Activated T-helper 2 cell treated with anti-CD3 and anti-CD28 coated beads, Interferon-gamma antibody, Interleukin-2, Interleukin-4, amounts not matched to agents 10 μg/mL and 5 μg/mL and 100 μg/mL, durations not matched to agents 14 hours and 24 hours and 36 hours (primary cell): ENCODE data around the gene USP44. TPM values are rescaled to one million over a fixed set of nuclear protein-coding genes. Genes with fewer than 3 reads are reported as not detected.
A peak's percentile ranks its signal among the peaks of the same experiment; 100 is the strongest.

Source experiments
- DNase-seq: peaks from one replicate; pipeline ENCODE4 v3.0.0; 2021; ENCODE audit warnings: low spot score
- H3K27ac Mint-ChIP-seq: one replicate; pipeline ENCODE4 v1.8.0; 2021; ENCODE audit warnings: mixed read lengths
- H3K27me3 Mint-ChIP-seq: one replicate; pipeline ENCODE4 v1.8.0; 2021; ENCODE audit warnings: low read depth, mixed read lengths
- H3K36me3 Mint-ChIP-seq: one replicate; pipeline ENCODE4 v1.8.0; 2021; ENCODE audit warnings: low read depth, mixed read lengths
- H3K4me1 Mint-ChIP-seq: one replicate; pipeline ENCODE4 v1.8.0; 2021; ENCODE audit warnings: low read depth, mixed read lengths
- H3K4me3 Mint-ChIP-seq: one replicate; pipeline ENCODE4 v1.8.0; 2021; ENCODE audit warnings: low read depth, mild to moderate bottlenecking, moderate library complexity, mixed read lengths
- H3K9me3 Mint-ChIP-seq: one replicate; pipeline ENCODE4 v1.8.0; 2021; ENCODE audit warnings: mixed read lengths
- intact Hi-C: fragments of 100-400 bp; cut with micrococcal nuclease; formaldehyde crosslinking; loops from one replicate; pipeline ENCODE4 v1.15.1; 2023
- total RNA-seq: library from RNA; stranded (reverse); gene quantifications from 2 replicates; pipeline ENCODE4 v1.2.3, GENCODE V29; 2022

Gene USP44
- total RNA-seq, result 4.3 and 5.7 TPM in 2 replicates

- Mint-ChIP-seq H3K27ac (peak within 1 kb of the TSS; percentile 75), H3K4me1 (peaks cover 47% of the 10 kb centered on the region), H3K9me3 (peaks cover 8% of the 10 kb centered on the region), H3K4me3 (peak within 1 kb of the TSS; percentile 74), H3K36me3 (peaks cover 7% of the 10 kb centered on the region), H3K27me3 (peaks cover 15% of the 10 kb centered on the region)
- intact Hi-C loops, result loop anchor here (5.0 kb wide), 1 partner anchor 334 kb away; the partner anchor contains the start of genes FGD6 and VEZT
- DNase-seq, result no peak
These were observed at the start of gene USP44 for GRCh38 chr12:95551305-95551704. Gene USP44 (minus strand): TSS chr12:95551476. CDS start chr12:95534256, 17,220 bp downstream.

GRCh38 chr12:95600567-95600966 lies 49.3 kb upstream of the USP44 start:
- peaks cover 1% of the 10 kb centered on the region for H3K27me3 Mint-ChIP-seq
- no peak for DNase-seq
- H3K4me3 Mint-ChIP-seq, result no peak overlapping the region
- H3K27ac Mint-ChIP-seq, result no peak overlapping the region
- H3K9me3 Mint-ChIP-seq, result no peaks in the 10 kb centered on the region
- intact Hi-C loops, result no loop called here
- H3K4me1 Mint-ChIP-seq, result no peaks in the 10 kb centered on the region
- H3K36me3 Mint-ChIP-seq, result no peaks in the 10 kb centered on the region

- intact Hi-C loops, result no loop called here
- Mint-ChIP-seq H3K9me3 (no peaks in the 10 kb centered on the region), H3K4me3 (no peak overlapping the region), H3K27me3 (peaks cover 1% of the 10 kb centered on the region), H3K4me1 (no peaks in the 10 kb centered on the region), H3K27ac (no peak overlapping the region), H3K36me3 (no peaks in the 10 kb centered on the region)
- no peak for DNase-seq
These were observed 48.6 kb upstream of the USP44 start for GRCh38 chr12:95599880-95600279.

- Mint-ChIP-seq H3K9me3 (no peaks in the 10 kb centered on the region), H3K27ac (no peak overlapping the region), H3K4me3 (no peak overlapping the region), H3K27me3 (peaks cover 5% of the 10 kb centered on the region), H3K36me3 (no peaks in the 10 kb centered on the region), H3K4me1 (no peaks in the 10 kb centered on the region)
- intact Hi-C loops, result no loop called here
- no peak for DNase-seq
These were observed 42.9 kb upstream of the USP44 start for GRCh38 chr12:95594136-95594535.

- intact Hi-C loops, result no loop called here
- Mint-ChIP-seq H3K9me3 (no peaks in the 10 kb centered on the region), H3K4me3 (no peak overlapping the region), H3K4me1 (no peaks in the 10 kb centered on the region), H3K27ac (no peak overlapping the region), H3K36me3 (no peaks in the 10 kb centered on the region), H3K27me3 (peaks cover 5% of the 10 kb centered on the region)
- DNase-seq, result no peak
These were observed 42.1 kb upstream of the USP44 start for GRCh38 chr12:95593266-95593871.

GRCh38 chr12:95591731-95592130 lies 40.5 kb upstream of the USP44 start:
- Mint-ChIP-seq H3K4me3 (no peak overlapping the region), H3K27ac (no peak overlapping the region), H3K27me3 (peaks cover 7% of the 10 kb centered on the region), H3K4me1 (no peaks in the 10 kb centered on the region), H3K36me3 (no peaks in the 10 kb centered on the region), H3K9me3 (no peaks in the 10 kb centered on the region)
- intact Hi-C loops, result no loop called here
- DNase-seq, result no peak

- Mint-ChIP-seq H3K27me3 (peaks cover 7% of the 10 kb centered on the region), H3K4me1 (no peaks in the 10 kb centered on the region), H3K27ac (no peak overlapping the region), H3K36me3 (no peaks in the 10 kb centered on the region), H3K4me3 (no peak overlapping the region), H3K9me3 (no peaks in the 10 kb centered on the region)
- no peak for DNase-seq
- intact Hi-C loops, result no loop called here
These were observed 39.5 kb upstream of the USP44 start for GRCh38 chr12:95590775-95591174.

- Mint-ChIP-seq H3K4me1 (no peaks in the 10 kb centered on the region), H3K27me3 (peaks cover 5% of the 10 kb centered on the region), H3K36me3 (no peaks in the 10 kb centered on the region), H3K4me3 (no peak overlapping the region), H3K27ac (no peak overlapping the region), H3K9me3 (no peaks in the 10 kb centered on the region)
- no peak for DNase-seq
- intact Hi-C loops, result no loop called here
These were observed 32.7 kb upstream of the USP44 start for GRCh38 chr12:95583933-95584332.

GRCh38 chr12:95582230-95583058 lies 31.2 kb upstream of the USP44 start:
- H3K9me3 Mint-ChIP-seq, result no peaks in the 10 kb centered on the region
- DNase-seq, result no peak
- intact Hi-C loops, result no loop called here
- no peak overlapping the region for H3K27ac Mint-ChIP-seq
- H3K4me1 Mint-ChIP-seq, result no peaks in the 10 kb centered on the region
- peaks cover 4% of the 10 kb centered on the region for H3K27me3 Mint-ChIP-seq
- H3K4me3 Mint-ChIP-seq, result no peak overlapping the region
- H3K36me3 Mint-ChIP-seq, result no peaks in the 10 kb centered on the region

- intact Hi-C loops, result no loop called here
- Mint-ChIP-seq H3K27me3 (peaks cover 16% of the 10 kb centered on the region), H3K36me3 (no peaks in the 10 kb centered on the region), H3K4me3 (no peak overlapping the region), H3K9me3 (no peaks in the 10 kb centered on the region), H3K27ac (no peak overlapping the region), H3K4me1 (no peaks in the 10 kb centered on the region)
- DNase-seq, result no peak
These were observed 26.5 kb upstream of the USP44 start for GRCh38 chr12:95577820-95578219.

- intact Hi-C loops, result no loop called here
- Mint-ChIP-seq H3K9me3 (no peaks in the 10 kb centered on the region), H3K27ac (no peak overlapping the region), H3K4me3 (no peak overlapping the region), H3K27me3 (peaks cover 16% of the 10 kb centered on the region), H3K36me3 (no peaks in the 10 kb centered on the region), H3K4me1 (peaks cover 2% of the 10 kb centered on the region)
- no peak for DNase-seq
These were observed 23.6 kb upstream of the USP44 start for GRCh38 chr12:95574799-95575452.

GRCh38 chr12:95573951-95574576 lies 22.8 kb upstream of the USP44 start:
- DNase-seq, result no peak
- Mint-ChIP-seq H3K36me3 (no peaks in the 10 kb centered on the region), H3K9me3 (no peaks in the 10 kb centered on the region), H3K27ac (no peak overlapping the region), H3K4me1 (peaks cover 2% of the 10 kb centered on the region), H3K27me3 (peaks cover 16% of the 10 kb centered on the region), H3K4me3 (no peak overlapping the region)
- intact Hi-C loops, result no loop called here
